MM.1S (cell line): ENCODE measurements around the gene SCGB1D1.

ENCODE experiments used
- DNase-seq: peaks from one replicate; pipeline ENCODE4 v3.0.0-alpha.2; 2015
- H2AFZ ChIP-seq: fragments of 300-600 bp; sonication (generic); 2 replicates; pipeline ENCODE4 v1.6.0; 2016; ENCODE audit warnings: antibody characterized with exemption, low read length
- H3F3A ChIP-seq: fragments of 300-600 bp; sonication (generic); 2 replicates; pipeline ENCODE4 v1.6.1; 2016; ENCODE audit warnings: mild to moderate bottlenecking, antibody characterized with exemption, low read length, moderate library complexity, mixed read lengths; ENCODE audit not compliant: insufficient read depth
- H3K27ac ChIP-seq: fragments of 300-600 bp; sonication (generic); 2 replicates; pipeline ENCODE4 v1.5.1; 2016; ENCODE audit warnings: mild to moderate bottlenecking, low read length
- H3K27me3 ChIP-seq: fragments of 300-600 bp; sonication (generic); replicated peaks from 2 replicates; pipeline ENCODE4 v1.6.0; 2016; ENCODE audit warnings: low read length; ENCODE audit not compliant: insufficient read depth
- H3K36me3 ChIP-seq: fragments of 300-600 bp; sonication (generic); replicated peaks from 2 replicates; pipeline ENCODE4 v1.6.1; 2016; ENCODE audit warnings: mild to moderate bottlenecking, low read length, mixed read lengths; ENCODE audit not compliant: insufficient read depth
- H3K4me1 ChIP-seq: fragments of 300-600 bp; sonication (generic); 2 replicates; pipeline ENCODE4 v1.6.1; 2016; ENCODE audit warnings: low read length, mixed read lengths
- H3K4me2 ChIP-seq: fragments of 300-600 bp; sonication (generic); 2 replicates; pipeline ENCODE4 v1.6.0; 2016; ENCODE audit warnings: low read depth, low read length
- H3K4me3 ChIP-seq: fragments of 300-600 bp; sonication (generic); 2 replicates; pipeline ENCODE4 v1.5.1; 2016; ENCODE audit warnings: low read length, mixed read lengths
- H3K79me2 ChIP-seq: fragments of 300-600 bp; sonication (generic); 2 replicates; pipeline ENCODE4 v1.6.1; 2016; ENCODE audit warnings: mixed run types, low read length, mixed read lengths
- H3K9ac ChIP-seq: fragments of 300-600 bp; sonication (generic); 2 replicates; pipeline ENCODE4 v1.6.1; 2016; ENCODE audit warnings: low read length, mixed read lengths
- H3K9me2 ChIP-seq: fragments of 300-600 bp; sonication (generic); replicated peaks from 2 replicates; pipeline ENCODE4 v1.6.1; 2016; ENCODE audit warnings: mild to moderate bottlenecking, low read length, mixed read lengths; ENCODE audit not compliant: insufficient read depth
- H3K9me3 ChIP-seq: fragments of 300-600 bp; sonication (generic); replicated peaks from 2 replicates; pipeline ENCODE4 v1.6.1; 2016; ENCODE audit warnings: mild to moderate bottlenecking, low read length, mixed read lengths; ENCODE audit not compliant: insufficient read depth
- H4K20me1 ChIP-seq: fragments of 300-600 bp; sonication (generic); 2 replicates; pipeline ENCODE4 v1.6.1; 2016; ENCODE audit warnings: mild to moderate bottlenecking, low read length, moderate library complexity, mixed read lengths; ENCODE audit not compliant: insufficient read depth
- EZH2 ChIP-seq: fragments of 300-600 bp; sonication (generic); optimal IDR thresholded peaks from 2 replicates; pipeline ENCODE3; 2017; ENCODE audit warnings: low read depth, mild to moderate bottlenecking, antibody characterized with exemption, low read length, mixed read lengths
- EZH2phosphoT487 ChIP-seq: fragments of 300-600 bp; sonication (generic); IDR thresholded peaks from 2 replicates; pipeline ENCODE4 v1.6.1; 2018; ENCODE audit warnings: antibody characterized with exemption, low read length
- TF ChIP-seq, protein P1 (sequence below): fragments of 300-600 bp; sonication (generic); IDR thresholded peaks from 2 replicates; pipeline ENCODE4 v1.5.1; 2016; ENCODE audit warnings: antibody characterized with exemption, low read length, mixed read lengths

The SCGB1D1 gene

DNA sequence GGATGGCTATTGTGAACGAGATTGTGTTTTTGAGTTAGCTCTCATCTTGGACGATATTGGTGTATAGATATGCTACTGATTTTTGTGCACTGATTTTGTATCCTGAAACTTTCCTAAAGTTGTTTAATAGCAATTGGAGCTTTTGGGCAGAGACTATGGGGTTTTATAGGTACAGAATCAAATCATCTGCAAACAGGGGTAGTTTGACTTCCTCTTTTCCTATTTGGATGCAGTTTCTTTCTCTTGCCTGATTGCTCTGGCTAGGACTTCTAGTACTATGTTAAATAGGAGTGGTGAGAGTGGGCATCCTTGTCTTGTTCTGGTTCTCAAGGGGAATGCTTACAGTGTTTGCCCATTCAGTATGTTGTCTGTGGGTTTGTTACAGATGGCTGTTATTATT is 8.9 kb upstream of the SCGB1D1 start:
- no peaks in the 10 kb centered on the region; the same call in 1 of the 2 replicates for H3K27me3 ChIP-seq
- no peak overlapping the region for H3K4me2 ChIP-seq

GRCh38 chr11:62182147-62182891 is 7.7 kb upstream of the SCGB1D1 start:
- TF ChIP-seq EZH2phosphoT487 (no peak), EZH2 (no peak)
- TF ChIP-seq, protein P1, sequence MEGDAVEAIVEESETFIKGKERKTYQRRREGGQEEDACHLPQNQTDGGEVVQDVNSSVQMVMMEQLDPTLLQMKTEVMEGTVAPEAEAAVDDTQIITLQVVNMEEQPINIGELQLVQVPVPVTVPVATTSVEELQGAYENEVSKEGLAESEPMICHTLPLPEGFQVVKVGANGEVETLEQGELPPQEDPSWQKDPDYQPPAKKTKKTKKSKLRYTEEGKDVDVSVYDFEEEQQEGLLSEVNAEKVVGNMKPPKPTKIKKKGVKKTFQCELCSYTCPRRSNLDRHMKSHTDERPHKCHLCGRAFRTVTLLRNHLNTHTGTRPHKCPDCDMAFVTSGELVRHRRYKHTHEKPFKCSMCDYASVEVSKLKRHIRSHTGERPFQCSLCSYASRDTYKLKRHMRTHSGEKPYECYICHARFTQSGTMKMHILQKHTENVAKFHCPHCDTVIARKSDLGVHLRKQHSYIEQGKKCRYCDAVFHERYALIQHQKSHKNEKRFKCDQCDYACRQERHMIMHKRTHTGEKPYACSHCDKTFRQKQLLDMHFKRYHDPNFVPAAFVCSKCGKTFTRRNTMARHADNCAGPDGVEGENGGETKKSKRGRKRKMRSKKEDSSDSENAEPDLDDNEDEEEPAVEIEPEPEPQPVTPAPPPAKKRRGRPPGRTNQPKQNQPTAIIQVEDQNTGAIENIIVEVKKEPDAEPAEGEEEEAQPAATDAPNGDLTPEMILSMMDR: no peak
- no peak overlapping the region for H3K9ac ChIP-seq
- no peak overlapping the region for H3K27ac ChIP-seq
- no peaks in the 10 kb centered on the region for H3K36me3 ChIP-seq
- peak overlapping the region; percentile 1; the same call in 1 of the 2 replicates for H3K4me2 ChIP-seq
- H2AFZ ChIP-seq: no peak overlapping the region
- H3K79me2 ChIP-seq: no peaks in the 10 kb centered on the region
- DNase-seq: peak; percentile 15
- H3K4me1 ChIP-seq: peaks cover 11% of the 10 kb centered on the region; the same call in 1 of the 2 replicates
- H3K27me3 ChIP-seq: no peaks in the 10 kb centered on the region; the same call in 1 of the 2 replicates
- no peak overlapping the region for H3K4me3 ChIP-seq
- H3K9me2 ChIP-seq: no peaks in the 10 kb centered on the region
- H3F3A ChIP-seq: no peaks in the 10 kb centered on the region
- H3K9me3 ChIP-seq: no peaks in the 10 kb centered on the region
- H4K20me1 ChIP-seq: no peaks in the 10 kb centered on the region

More for the DNA sequence above, 8.9 kb upstream of the SCGB1D1 start:
- Histone ChIP-seq H3K27ac (no peak overlapping the region), H4K20me1 (no peaks in the 10 kb centered on the region), H3K36me3 (no peaks in the 10 kb centered on the region), H3F3A (no peaks in the 10 kb centered on the region), H3K4me3 (no peak overlapping the region), H3K9me3 (no peaks in the 10 kb centered on the region), H2AFZ (no peak overlapping the region), H3K4me1 (peaks cover 11% of the 10 kb centered on the region; the same call in 1 of the 2 replicates), H3K9ac (no peak overlapping the region), H3K9me2 (no peaks in the 10 kb centered on the region), H3K79me2 (no peaks in the 10 kb centered on the region)
- no peak for TF ChIP-seq EZH2phosphoT487
- no peak for TF ChIP-seq EZH2
- TF ChIP-seq, protein P1: no peak
- DNase-seq: no peak

GRCh38 chr11:62186195-62186594 is 3.8 kb upstream of the SCGB1D1 start:
- Histone ChIP-seq H4K20me1 (no peaks in the 10 kb centered on the region), H3K9me2 (no peaks in the 10 kb centered on the region), H3K27me3 (peaks cover 9% of the 10 kb centered on the region), H3K9me3 (no peaks in the 10 kb centered on the region), H3K4me3 (no peak overlapping the region), H2AFZ (no peak overlapping the region), H3F3A (no peaks in the 10 kb centered on the region), H3K9ac (no peak overlapping the region), H3K79me2 (no peaks in the 10 kb centered on the region), H3K4me1 (peaks cover 11% of the 10 kb centered on the region; the same call in 1 of the 2 replicates), H3K4me2 (no peak overlapping the region), H3K36me3 (no peaks in the 10 kb centered on the region), H3K27ac (no peak overlapping the region)
- TF ChIP-seq EZH2phosphoT487 (no peak), EZH2 (no peak)
- TF ChIP-seq, protein P1: no peak
- no peak for DNase-seq
